Middle frontal gyrus (tissue), 1 donor: Measurements from ENCODE around the gene KLF6.

Experiments
- DNase-seq: peaks from one replicate; pipeline ENCODE4 v3.0.0-alpha.2; 2015; ENCODE audit warnings: low spot score; ENCODE audit errors: extremely low spot score

Gene KLF6

DNA sequence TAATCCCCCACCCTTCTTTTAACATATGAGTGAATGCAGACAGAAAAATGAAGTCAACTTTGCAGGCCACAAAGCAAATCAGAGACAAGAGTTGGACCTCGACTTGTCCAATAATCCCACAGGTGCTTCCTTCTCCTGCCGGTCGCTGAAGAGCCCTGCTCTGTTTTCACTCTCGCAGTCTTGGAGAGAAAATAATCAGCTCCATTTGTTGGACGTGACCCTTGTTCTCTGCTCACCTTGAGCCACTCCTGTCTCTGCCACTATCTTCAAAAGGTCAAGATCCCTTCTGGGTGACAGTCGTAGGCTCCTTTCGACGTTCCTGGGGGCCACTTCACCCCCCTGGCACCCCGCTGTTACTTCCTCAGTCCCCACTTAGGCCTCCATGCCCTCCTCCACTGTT lies 2.8 kb upstream of the KLF6 start:
- DNase-seq: no peak

DNA sequence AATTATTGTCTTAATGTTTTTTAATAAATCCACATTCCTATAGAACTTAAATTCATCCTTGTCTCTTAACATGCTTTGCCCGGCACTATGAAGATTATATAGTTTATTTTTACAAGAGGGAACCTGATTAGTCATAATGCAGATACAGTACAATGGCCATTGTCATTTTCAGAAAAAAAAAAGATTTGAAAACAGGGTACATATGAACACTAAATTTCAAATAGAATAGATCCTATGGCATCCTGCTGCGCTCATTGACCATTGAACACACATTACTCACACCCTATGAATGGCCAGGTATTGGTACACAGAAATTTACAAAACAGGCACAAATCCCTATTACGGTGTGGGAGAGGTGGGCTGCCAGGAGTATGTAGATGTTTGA lies 2.0 kb upstream of the KLF6 start:
- DNase-seq: no peak

DNA sequence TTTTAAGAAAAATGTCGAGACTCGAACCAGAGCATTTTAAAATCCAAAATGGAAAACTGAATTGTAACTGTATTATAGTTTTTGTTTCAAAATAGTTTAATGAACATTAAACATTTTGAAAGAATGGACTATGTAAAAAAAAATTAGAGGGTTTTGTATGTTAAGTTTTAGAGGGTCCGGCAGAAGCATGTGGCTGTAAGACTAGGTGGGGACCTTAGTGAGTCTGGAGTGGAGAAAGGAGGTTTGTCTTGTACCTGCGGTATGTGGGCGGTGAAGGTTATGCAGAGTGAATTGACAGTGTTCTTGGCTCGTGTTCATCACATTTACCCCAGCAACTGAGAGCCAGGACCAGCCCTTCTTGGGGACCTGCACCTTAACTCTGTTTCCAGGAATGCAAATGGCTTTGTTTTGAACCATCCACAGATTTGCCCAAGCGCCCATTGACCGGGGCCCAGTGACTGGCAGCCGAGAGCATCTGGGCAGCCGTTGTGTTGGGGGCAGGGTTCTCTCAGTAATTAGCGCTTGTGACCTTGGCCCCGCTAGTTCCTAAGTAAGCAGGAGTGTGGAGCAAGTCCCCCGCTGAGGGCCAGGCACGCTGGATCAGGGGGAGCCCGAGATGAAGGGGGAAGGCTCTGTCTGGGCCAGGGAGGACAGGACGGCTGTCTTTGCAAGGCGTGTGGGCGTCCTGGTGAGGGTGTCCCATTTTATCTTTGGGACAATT lies 1.4 kb upstream of the KLF6 start:
- no peak for DNase-seq

DNA sequence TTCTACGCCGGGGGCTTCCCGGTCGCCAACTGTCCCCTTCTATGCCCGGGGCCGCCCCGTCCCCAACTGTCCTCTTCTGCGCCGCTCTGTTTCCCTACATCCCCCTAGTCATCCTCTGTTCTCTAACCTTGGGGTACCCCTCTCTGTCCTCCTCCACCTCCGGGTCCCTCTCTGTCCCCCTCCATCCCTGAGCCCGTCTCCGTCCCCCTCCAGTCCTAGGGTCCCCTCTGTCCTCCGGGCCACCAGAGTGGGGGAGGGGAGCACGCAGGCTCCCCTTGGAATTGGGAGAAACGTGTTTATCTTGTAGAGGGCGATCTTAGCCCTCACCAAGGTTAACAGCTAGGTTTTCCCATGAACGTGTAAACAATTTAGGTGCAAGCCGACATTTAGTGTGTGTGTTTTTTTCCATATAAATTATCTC lies 852 bp upstream of the KLF6 start:
- no peak for DNase-seq

DNA sequence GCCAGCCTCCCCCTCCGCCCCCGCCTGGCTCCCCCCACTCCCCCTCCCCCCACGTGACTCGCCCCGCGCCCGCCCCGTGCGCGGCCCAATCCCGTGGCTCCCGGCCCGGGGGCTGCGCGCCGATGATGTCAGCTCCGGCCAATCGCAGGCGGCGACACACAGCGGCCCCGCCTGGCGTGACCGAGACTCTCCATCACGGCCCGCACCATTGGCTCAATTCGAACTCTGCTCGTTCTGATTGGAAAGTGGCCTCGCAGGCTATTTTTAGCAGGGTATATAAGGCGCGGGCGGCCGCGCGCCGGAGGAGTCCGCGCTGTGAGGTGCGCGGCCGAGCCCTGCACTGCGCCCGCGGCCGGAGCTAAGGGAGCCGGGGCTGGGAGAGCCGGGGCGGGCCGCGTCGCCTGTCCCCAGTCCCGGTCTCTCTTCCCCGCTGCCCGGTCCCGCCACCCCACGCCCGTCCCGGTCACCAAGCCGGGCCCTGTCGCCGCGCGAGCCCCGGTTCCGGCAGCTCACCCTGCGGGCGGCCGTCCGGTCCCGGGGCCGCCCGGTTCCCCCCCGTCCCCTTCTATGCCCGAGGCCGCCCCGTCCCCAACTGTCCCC lies 342 bp upstream of the KLF6 start:
- DNase-seq: peak; percentile 96

DNA sequence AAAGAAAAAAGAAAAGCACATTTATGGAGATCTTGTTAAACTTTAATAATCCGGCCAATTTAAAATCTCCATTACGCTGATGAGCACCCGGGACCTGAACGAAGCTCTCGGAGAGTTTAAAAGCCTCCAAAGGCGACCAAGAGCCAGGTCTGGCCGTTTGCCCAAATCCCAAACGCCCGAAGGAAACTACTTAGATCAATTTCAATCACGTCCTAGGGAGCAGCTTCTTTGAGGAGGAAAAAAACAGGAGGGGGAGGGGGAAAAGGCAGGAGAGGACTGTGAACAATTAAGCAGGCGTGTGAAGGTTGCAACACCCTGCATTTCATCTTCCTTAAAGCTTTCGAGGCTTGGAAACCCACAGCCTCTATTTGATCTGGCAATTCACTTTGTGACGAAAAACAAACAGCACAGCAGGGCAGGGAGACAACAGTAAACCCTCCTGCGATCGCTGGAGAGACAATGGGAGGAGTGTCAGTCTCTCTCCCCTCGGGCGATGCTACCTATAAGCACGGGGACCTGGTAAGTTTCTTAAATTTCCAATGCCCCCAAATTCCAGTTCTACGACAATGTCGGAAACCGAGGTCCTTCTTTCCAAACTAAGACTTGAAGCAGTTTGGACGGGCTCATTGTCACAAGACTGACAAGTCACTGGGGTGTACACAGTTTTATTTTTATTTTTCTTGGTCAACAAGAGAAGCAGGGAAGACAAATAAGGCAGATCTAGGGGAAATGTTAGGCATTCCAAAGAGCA lies 1.2 kb downstream of the KLF6 start:
- DNase-seq: no peak

DNA sequence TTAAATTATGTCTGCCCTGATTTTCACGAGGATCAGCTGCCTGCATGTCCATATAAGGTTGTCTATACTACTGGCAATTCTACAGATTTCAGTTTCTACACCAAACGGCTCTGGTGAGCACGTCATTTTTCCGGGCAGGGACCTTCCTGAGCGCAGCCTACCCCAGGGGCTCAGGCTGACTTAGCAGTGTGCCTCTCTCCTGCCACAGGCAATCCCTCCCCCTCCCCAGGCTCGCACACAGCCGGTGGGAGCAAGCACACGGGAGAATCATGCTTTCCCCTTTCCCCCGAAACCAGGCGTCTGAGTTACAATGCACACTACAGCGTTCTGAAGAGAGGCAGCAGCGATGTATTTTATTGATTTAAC lies 1.7 kb downstream of the KLF6 start:
- DNase-seq: no peak

DNA sequence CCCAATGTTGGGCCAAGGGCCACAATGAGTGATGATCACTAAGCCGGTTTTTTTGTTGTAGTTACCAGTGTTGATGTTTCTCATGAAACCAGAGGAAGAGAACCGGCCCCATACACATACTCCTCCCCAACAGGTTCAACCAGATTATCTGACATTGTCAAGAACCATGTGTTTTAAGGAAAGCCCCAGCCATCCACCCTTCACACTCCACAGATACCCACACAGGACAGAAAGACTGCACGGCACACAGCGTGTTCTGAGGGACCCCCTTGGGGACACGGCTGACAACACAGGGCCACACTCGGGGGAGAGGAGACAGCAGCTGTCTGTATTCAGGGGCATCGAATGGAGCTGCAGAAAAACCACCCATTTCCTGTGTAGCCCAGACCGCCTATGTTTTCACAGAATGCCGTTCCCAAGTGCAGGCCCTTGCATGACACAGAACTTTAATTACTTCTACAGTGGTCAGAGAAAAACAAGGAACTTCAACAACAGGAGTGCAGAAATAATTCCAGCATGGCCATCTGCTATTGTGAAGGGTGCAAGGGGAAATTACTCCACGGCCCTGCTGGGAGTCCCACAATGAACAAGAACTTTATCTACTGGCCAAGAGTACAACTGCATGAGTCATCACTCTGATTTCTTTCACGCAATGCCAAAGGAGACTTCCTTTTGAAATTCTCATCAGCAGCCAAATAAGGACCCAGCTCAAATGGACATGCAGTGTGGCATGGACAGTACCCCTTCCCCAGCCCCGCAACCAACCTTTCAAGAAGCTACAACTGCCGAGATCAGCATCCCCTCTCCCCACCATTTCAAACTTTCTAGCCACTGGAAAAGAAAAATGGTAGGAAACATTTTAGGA lies 2.3 kb downstream of the KLF6 start:
- DNase-seq: peak; percentile 51

DNA sequence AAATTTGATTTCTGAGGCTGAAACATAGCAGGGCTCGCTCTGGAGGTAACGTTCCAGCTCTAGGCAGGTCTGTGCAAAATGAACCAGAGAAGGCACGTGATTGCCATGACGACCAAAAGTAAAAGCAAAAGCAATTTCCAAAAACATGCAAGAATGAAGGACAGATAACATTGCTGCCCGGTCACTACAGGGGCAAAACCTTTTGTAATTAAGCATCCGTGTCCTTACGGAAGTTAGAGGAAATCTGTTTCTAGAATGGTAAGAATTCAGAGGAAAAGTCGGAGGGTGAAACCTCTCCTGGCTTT lies 2.9 kb downstream of the KLF6 start:
- no peak for DNase-seq

DNA sequence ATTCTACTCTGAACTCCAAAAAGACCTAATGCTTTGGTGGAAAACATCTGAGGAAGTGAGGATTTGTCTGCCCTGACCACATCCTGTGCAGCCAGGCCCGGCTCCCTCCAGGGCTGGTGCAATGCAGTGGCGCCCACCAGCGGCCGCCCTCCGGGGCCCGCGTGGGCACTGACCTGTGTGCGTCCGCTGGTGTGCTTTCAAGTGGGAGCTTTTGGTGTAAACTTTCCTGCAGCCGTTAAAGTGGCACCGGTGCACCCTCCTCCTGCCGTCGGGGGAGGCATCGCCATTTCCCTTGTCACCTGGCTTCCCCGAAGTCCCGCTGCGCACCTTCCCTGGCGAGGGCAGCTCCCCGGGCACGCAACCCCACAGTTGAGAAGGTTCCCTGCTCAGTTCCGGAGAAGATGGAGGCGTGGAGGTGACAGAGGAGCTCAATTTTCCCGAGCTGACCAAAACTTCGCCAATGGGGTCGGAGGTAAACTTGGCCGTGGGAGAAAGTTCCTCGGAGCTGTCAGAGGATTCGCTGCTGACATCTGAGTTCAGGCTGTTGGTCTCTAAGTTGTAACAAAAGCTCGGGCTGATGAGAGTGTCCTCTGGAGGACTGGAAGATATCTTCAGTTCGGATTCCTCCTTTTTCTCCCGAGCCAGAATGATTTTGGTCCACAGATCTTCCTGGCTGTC lies 3.4 kb downstream of the KLF6 start:
- DNase-seq: no peak

DNA sequence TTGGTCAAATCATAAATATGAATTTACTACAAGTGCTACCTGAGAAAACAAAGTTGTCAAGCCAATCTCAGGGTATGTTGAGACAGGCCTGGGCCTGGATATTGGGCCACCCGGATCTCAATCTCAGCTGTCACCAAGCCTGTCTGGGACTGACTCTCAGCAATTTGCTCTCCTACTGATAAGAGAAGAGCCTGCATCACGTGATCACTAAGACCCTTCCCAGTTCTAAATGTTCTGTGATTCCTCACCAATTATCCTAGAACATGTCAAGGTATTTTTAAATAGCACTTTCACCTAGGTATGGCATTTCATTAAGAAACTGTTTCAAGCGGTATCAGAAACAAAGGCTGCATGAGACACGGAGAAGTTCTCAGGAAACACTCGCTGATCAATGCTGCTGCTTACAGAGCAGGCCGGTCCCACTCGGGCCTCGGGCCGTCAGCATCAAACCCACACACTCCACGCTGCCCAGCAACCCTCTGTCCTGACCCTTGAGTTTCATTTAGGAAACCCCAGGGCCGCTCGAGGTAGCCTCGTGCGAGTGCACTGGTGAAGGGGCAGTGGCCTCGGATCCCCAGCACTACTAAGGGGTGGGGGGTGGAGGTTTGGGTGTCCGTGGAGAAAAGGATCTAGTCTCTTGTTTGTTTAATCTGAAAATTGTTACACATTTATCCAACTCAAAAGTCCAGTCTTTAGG lies 4.1 kb downstream of the KLF6 start:
- DNase-seq: no peak

DNA sequence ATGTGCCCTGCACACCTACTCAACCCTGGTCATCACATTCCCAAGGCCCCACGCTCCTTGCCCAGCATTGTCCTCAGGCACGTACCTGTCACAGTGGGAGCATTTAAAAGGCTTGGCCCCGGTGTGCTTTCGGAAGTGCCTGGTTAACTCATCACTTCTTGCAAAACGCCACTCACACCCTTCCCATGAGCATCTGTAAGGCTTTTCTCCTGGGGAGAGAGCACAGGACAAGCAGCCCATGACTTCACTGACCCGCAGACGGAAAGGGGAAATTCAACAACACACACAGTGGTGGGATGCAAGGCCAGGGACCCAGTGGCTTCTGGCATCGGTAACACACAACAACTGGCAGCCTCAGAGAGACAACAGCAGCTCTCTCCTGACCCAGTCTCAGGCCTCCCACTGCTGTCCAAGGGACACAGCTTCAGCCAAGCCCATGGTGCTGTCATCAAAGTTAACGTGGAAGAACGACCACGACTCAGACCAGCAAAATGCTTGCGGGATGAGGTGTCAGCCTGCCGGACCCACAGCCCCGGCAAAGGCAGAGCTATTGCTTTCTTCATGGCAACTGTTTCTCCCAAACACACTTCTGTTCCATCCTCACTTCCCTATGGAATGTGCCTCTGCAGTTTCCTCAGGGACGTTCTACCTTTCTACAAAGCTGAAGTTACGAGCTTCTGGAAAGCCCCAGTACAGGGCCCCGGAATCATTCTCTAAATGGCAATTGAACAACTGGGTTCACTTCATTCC lies 4.8 kb downstream of the KLF6 start:
- DNase-seq: no peak

DNA sequence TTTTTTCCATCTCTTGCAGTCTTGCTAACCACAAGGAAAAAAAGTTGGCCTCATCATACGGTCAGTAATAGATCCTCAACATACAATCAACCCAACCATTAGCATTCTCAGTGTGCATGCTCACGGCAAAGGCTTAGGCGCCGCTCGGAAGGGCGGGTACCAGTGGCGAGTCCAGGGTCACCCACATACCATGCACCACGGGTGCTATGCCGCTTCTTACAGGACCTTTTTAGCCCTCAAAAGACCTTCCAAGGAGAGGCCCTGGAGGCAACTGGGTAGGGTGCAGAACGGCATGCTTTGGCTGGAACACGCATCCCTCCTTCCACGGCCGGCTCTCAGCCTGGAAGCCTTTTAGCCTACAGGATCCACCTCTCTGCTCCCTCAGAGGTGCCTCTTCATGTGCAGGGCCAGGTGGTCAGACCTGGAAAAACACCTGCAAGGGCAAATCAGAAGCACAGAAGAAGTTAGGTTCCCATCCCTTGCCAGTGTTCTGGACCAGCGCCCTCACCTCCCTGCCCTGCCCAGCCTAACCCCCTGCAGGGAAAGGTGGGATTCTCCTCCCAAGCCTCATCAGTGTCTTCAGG lies 5.8 kb downstream of the KLF6 start:
- DNase-seq: no peak

DNA sequence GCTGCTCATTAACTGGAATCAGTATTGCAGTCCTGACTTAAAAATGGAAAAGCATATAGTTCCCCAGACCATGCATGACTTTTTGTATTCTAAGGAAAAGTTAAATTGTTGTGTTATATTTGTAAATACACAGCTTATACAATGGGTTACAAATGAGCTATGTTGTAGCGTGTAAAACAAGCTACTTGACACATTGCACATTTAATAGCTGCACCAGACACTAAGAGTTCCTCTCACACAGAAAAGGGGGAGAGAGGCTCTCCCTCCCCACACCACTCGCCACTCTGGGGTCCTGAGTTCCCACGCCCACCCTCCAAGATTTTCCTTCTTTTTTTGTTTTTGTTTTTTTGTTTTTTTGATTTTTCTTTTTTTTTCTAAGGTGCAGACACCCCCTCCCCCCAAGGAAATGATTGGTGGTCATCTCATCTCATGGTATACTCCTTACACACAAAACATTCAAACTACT lies 6.3 kb downstream of the KLF6 start:
- no peak for DNase-seq

DNA sequence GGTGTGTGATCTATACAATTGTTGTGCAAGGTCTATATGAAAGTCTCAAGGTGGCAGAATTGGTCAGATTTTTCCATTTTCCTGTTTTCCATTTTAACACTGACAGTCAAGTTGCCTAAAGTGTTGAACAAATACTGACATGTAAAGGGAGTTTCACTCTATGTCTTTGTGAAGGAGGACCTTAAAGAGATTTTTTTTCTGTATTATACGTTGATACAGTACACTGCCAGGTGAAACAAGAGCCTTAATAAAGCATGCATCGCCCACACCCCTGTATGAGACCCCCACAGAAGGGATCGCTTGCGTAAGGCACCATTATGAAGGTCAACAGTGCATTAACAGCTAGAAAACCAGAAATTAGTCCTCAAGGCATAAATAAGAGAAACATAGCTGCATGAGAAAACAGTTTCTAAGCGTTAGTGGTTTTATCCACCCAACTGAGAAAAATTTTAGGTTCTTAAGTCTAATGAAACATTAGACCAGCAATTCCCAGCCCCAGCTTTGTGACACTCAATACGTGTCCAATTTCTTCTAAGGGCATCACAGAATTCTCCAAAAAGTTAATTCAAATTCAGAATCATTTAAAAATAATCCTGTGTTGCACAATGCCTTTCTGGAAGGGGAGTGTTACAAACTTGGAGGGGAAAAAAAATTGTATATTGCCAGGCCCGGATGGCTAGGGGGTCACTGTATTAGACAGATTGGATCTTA lies 6.9 kb downstream of the KLF6 start:
- no peak for DNase-seq

DNA sequence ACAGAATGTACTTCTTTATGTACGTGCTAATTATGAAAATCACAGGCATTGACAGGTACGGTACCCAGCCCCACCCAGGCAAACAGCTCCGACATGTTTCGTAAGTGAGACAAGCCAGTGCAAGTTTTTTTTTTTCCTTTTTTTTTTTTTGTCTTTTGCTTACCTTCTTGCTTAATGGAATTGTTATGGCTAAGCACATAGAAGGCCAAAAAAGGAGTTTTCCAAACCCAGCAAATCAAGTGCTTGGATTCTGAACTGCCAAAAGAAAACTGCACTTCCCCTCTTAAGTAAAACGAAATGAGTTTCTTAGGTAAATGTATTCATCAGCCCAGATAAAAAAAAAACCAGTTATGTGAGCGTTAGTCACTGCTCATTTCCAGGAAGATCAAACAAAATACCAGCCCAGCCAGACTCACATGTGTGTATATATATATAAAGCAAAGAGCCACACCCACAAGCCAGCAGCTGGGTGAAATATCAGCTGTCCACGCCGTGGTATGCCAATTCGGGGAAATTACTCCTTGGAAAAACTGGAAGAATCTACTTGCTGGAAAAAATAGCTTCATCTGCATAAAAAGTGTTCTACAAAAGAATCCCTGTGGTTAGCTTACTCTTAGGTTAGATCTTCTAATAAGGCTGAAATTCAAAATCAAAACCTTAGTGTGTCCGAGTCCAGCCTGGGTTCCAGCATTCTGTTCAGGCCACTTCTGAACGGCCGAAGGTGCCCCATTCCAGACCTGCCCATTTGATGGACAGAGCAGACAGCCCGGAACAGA lies 8.0 kb downstream of the KLF6 start:
- no peak for DNase-seq

DNA sequence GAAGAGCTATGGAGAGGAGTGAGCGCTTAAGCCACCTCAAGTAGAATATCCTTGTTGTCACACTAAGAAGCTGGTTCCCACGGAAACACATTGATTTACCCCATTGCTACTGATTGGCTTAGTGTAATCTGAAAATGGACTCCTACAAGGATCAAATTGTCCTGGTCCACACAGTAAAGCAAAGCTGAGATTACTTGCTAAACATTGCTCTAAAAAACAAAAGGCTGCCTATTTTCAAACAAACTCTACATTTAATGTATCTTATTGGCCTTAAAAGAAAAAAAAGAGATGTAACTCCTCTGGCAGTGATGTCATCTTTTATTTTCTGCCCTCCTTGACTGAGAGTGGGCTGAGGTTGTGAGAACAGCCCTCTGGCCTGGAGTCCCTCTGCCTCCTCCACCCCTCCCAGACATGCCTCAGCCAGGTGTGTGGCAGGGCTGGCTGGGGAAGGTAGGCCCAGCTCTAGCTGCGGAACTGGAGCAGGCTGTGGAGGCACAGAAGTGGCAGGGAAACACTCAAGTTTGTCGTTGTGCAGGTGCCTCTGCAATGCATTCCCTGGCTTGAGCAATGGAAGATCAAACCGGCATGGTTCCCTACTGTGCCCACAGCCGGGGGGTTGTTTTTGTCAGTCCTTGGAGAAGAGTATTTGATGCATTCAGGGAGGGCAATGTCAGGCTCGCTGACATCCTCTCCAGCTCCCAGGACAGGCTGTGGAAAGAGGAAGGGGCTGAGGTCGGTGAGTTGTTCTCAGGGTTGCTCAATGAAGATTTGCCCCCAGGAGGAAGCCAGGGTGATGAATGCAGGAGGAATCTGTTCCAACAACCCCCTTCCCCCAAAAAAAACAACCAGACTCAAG lies 9.1 kb downstream of the KLF6 start:
- no peak for DNase-seq
